GM12878 (cell line): Measurements from ENCODE around the gene SVOP.

Experiments used
- BHLHE40 ChIP-seq, 2 experiments: fragments of 450-650 bp in 1 of 2; IDR thresholded peaks; 2 replicates each; pipeline ENCODE4 v1.6.1; 2011 to 2017; ENCODE audit warnings: low read depth in 2 of 2, borderline replicate concordance in 1 of 2, improper control_type of control experiment in 1 of 2, low read length in 1 of 2, mild to moderate bottlenecking in 1 of 2
- MYC ChIP-seq: IDR thresholded peaks from 2 replicates; pipeline ENCODE4 v1.6.1; 2011; ENCODE audit warnings: mild to moderate bottlenecking, low read length, moderate library complexity, inconsistent platforms; ENCODE audit not compliant: insufficient read depth, insufficient replicate concordance, insufficient read length, severe bottlenecking
- POLR2A ChIP-seq: IDR thresholded peaks from 2 replicates; pipeline ENCODE4 v1.6.1; 2011; ENCODE audit warnings: low read depth, mild to moderate bottlenecking, low read length
- RAD51 ChIP-seq: fragments of 450-650 bp; IDR thresholded peaks from 2 replicates; pipeline ENCODE4 v1.6.1; 2016; ENCODE audit warnings: moderate library complexity, mild to moderate bottlenecking, inconsistent platforms
- RUNX3 ChIP-seq: IDR thresholded peaks from 2 replicates; pipeline ENCODE4 v1.6.1; 2012; ENCODE audit warnings: low read length, inconsistent platforms
- TAF1 ChIP-seq: IDR thresholded peaks from 2 replicates; pipeline ENCODE4 v1.6.1; 2011; ENCODE audit warnings: mild to moderate bottlenecking, low read depth, low read length, borderline replicate concordance

DNA sequence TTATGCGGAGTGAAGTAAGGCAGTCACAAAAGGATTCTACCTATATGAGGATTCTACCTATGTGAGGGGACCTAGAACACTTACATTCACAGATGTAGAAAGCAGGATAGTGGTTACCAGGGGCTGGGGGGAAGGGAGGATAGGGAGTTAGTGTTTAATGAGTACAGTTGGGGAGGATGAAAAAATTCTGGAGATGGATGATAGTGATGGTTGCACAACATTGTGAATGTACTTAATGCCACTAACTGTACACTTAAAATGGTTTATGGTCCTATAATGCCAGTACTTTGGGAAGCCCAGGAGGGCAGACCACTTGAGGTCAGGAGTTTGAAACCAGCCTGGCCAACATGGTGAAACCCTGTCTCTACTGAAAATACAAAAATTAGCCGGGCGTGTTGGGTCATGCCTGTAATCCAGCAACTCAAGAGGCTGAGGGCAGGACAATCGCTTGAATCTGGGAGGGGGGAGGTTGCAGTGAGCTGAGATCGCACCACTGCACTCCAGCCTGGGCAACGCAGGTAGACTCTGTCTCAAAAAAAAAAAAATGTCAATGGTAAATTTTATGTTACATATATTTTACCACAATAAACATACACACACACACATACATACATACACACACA is 25.4 kb downstream of the SVOP start:
- no peak for TF ChIP-seq RAD51
- TF ChIP-seq MYC = no peak
- TF ChIP-seq POLR2A = no peak
- no peak for TF ChIP-seq BHLHE40 (IDR thresholded peaks at IDR 0.05; ENCODE audit: borderline replicate concordance in 1 of 2, low read depth in 2 of 2, low read length in 1 of 2)
- TF ChIP-seq RUNX3 = no peak
- no peak for TF ChIP-seq TAF1
